Activated T-helper 2 cell treated with anti-CD3 and anti-CD28 coated beads, Interferon-gamma antibody, Interleukin-2, Interleukin-4, amounts not matched to agents 10 μg/mL and 5 μg/mL and 100 μg/mL, durations not matched to agents 14 hours and 24 hours and 36 hours (primary cell): ENCODE results near the gene CDC42EP5. TPM values are rescaled to one million over a fixed set of nuclear protein-coding genes. Genes with fewer than 3 reads are reported as not detected.
"Not testable (repeated sequence)": the region's sequence is repeated elsewhere in the genome, so short reads cannot be mapped to it uniquely, and the experiment has no call there.

Source experiments
- DNase-seq: peaks from one replicate; pipeline ENCODE4 v3.0.0; 2021; ENCODE audit warnings: low spot score
- H3K27ac Mint-ChIP-seq: one replicate; pipeline ENCODE4 v1.8.0; 2021; ENCODE audit warnings: mixed read lengths
- H3K27me3 Mint-ChIP-seq: one replicate; pipeline ENCODE4 v1.8.0; 2021; ENCODE audit warnings: low read depth, mixed read lengths
- H3K36me3 Mint-ChIP-seq: one replicate; pipeline ENCODE4 v1.8.0; 2021; ENCODE audit warnings: low read depth, mixed read lengths
- H3K4me1 Mint-ChIP-seq: one replicate; pipeline ENCODE4 v1.8.0; 2021; ENCODE audit warnings: low read depth, mixed read lengths
- H3K4me3 Mint-ChIP-seq: one replicate; pipeline ENCODE4 v1.8.0; 2021; ENCODE audit warnings: low read depth, mild to moderate bottlenecking, moderate library complexity, mixed read lengths
- H3K9me3 Mint-ChIP-seq: one replicate; pipeline ENCODE4 v1.8.0; 2021; ENCODE audit warnings: mixed read lengths
- intact Hi-C: fragments of 100-400 bp; cut with micrococcal nuclease; formaldehyde crosslinking; loops from one replicate; pipeline ENCODE4 v1.15.1; 2023
- total RNA-seq: library from RNA; stranded (reverse); gene quantifications from 2 replicates; pipeline ENCODE4 v1.2.3, GENCODE V29; 2022

The CDC42EP5 gene
- total RNA-seq, 1 donor from 2014 or later: 1.0 TPM

- H3K27me3 Mint-ChIP-seq, H3K27ac Mint-ChIP-seq, H3K9me3 Mint-ChIP-seq, intact Hi-C loops, DNase-seq: not testable (repeated sequence)
- Mint-ChIP-seq H3K4me3 (peak overlapping the region; percentile 58), H3K36me3 (peaks cover 15% of the 10 kb centered on the region), H3K4me1 (peaks cover 33% of the 10 kb centered on the region)
Observed at GRCh38 chr19:54505542-54505941, 32.4 kb upstream of the CDC42EP5 start.

- peaks cover 15% of the 10 kb centered on the region for H3K36me3 Mint-ChIP-seq
- H3K27ac Mint-ChIP-seq: peak within 1 kb of the TSS; percentile 78
- intact Hi-C loops: loop anchor here (1.0 kb wide), 1 partner anchor 15 kb away; no protein-coding TSS in a partner anchor
- H3K4me1 Mint-ChIP-seq: peaks cover 40% of the 10 kb centered on the region
- H3K4me3 Mint-ChIP-seq: peak within 1 kb of the TSS; percentile 82
- peaks cover 5% of the 10 kb centered on the region for H3K9me3 Mint-ChIP-seq
- H3K27me3 Mint-ChIP-seq: peaks cover 11% of the 10 kb centered on the region
- no peak for DNase-seq
Observed at GRCh38 chr19:54502518-54503048, 29.5 kb upstream of the CDC42EP5 start, which contains the start of gene LAIR2. TSS of gene LAIR2 (plus strand) at chr19:54502831. CDS start at chr19:54502919, 88 bp downstream.

GRCh38 chr19:54498451-54498772, 25.3 kb upstream of the CDC42EP5 start:
- H3K4me3 Mint-ChIP-seq, intact Hi-C loops, H3K9me3 Mint-ChIP-seq, H3K27ac Mint-ChIP-seq, H3K36me3 Mint-ChIP-seq, DNase-seq: not testable (repeated sequence)
- H3K4me1 Mint-ChIP-seq: peaks cover 28% of the 10 kb centered on the region
- H3K27me3 Mint-ChIP-seq: peaks cover 32% of the 10 kb centered on the region

GRCh38 chr19:54497747-54498450, 24.8 kb upstream of the CDC42EP5 start:
- intact Hi-C loops, DNase-seq, H3K36me3 Mint-ChIP-seq, H3K4me3 Mint-ChIP-seq, H3K9me3 Mint-ChIP-seq, H3K27ac Mint-ChIP-seq: not testable (repeated sequence)
- peaks cover 35% of the 10 kb centered on the region for H3K27me3 Mint-ChIP-seq
- peaks cover 25% of the 10 kb centered on the region for H3K4me1 Mint-ChIP-seq

- intact Hi-C loops: not testable (repeated sequence)
Observed at GRCh38 chr19:54495284-54495683, 22.2 kb upstream of the CDC42EP5 start.

GRCh38 chr19:54493967-54494585, 21.0 kb upstream of the CDC42EP5 start:
- H3K9me3 Mint-ChIP-seq: no peaks in the 10 kb centered on the region
- no peak for DNase-seq
- peaks cover 12% of the 10 kb centered on the region for H3K4me1 Mint-ChIP-seq
- no peak overlapping the region for H3K27ac Mint-ChIP-seq
- no peaks in the 10 kb centered on the region for H3K36me3 Mint-ChIP-seq
- H3K4me3 Mint-ChIP-seq: no peak overlapping the region
- intact Hi-C loops: no loop called here
- H3K27me3 Mint-ChIP-seq: peaks cover 43% of the 10 kb centered on the region

More at GRCh38 chr19:54495284-54495683, 22.2 kb upstream of the CDC42EP5 start:
- H3K4me3 Mint-ChIP-seq, DNase-seq, H3K9me3 Mint-ChIP-seq, H3K27ac Mint-ChIP-seq, H3K36me3 Mint-ChIP-seq: not testable (repeated sequence)
- H3K27me3 Mint-ChIP-seq: peaks cover 39% of the 10 kb centered on the region
- H3K4me1 Mint-ChIP-seq: peaks cover 17% of the 10 kb centered on the region

- DNase-seq, H3K36me3 Mint-ChIP-seq, H3K27ac Mint-ChIP-seq, H3K9me3 Mint-ChIP-seq, H3K4me1 Mint-ChIP-seq, H3K4me3 Mint-ChIP-seq, intact Hi-C loops: not testable (repeated sequence)
- H3K27me3 Mint-ChIP-seq: peaks cover 43% of the 10 kb centered on the region
Observed at GRCh38 chr19:54493056-54493455, 20.0 kb upstream of the CDC42EP5 start.

GRCh38 chr19:54492568-54492967, 19.5 kb upstream of the CDC42EP5 start:
- H3K36me3 Mint-ChIP-seq: no peaks in the 10 kb centered on the region
- no peaks in the 10 kb centered on the region for H3K9me3 Mint-ChIP-seq
- H3K27ac Mint-ChIP-seq: no peak overlapping the region
- no peak overlapping the region for H3K4me3 Mint-ChIP-seq
- peaks cover 5% of the 10 kb centered on the region for H3K4me1 Mint-ChIP-seq
- no peak for DNase-seq
- intact Hi-C loops: no loop called here
- H3K27me3 Mint-ChIP-seq: peaks cover 38% of the 10 kb centered on the region

- Mint-ChIP-seq H3K4me3 (no peak overlapping the region), H3K36me3 (no peaks in the 10 kb centered on the region), H3K27me3 (peaks cover 29% of the 10 kb centered on the region), H3K4me1 (peaks cover 6% of the 10 kb centered on the region), H3K9me3 (no peaks in the 10 kb centered on the region), H3K27ac (no peak overlapping the region)
- intact Hi-C loops: loop anchor here (10.0 kb wide), 1 partner anchor 65 kb away; no protein-coding TSS in a partner anchor
- no peak for DNase-seq
Observed at GRCh38 chr19:54489766-54490165, 16.7 kb upstream of the CDC42EP5 start.

GRCh38 chr19:54489341-54489740, 16.2 kb upstream of the CDC42EP5 start:
- intact Hi-C loops: loop anchor here (10.0 kb wide), 1 partner anchor 65 kb away; no protein-coding TSS in a partner anchor
- H3K27me3 Mint-ChIP-seq: peaks cover 29% of the 10 kb centered on the region
- no peak overlapping the region for H3K4me3 Mint-ChIP-seq
- no peak overlapping the region for H3K27ac Mint-ChIP-seq
- DNase-seq: no peak
- H3K36me3 Mint-ChIP-seq: no peaks in the 10 kb centered on the region
- H3K9me3 Mint-ChIP-seq: no peaks in the 10 kb centered on the region
- peaks cover 8% of the 10 kb centered on the region for H3K4me1 Mint-ChIP-seq

GRCh38 chr19:54485851-54486250, 12.8 kb upstream of the CDC42EP5 start:
- Mint-ChIP-seq H3K4me1 (peaks cover 21% of the 10 kb centered on the region), H3K9me3 (no peaks in the 10 kb centered on the region), H3K27ac (no peak overlapping the region), H3K36me3 (no peaks in the 10 kb centered on the region), H3K27me3 (peaks cover 28% of the 10 kb centered on the region), H3K4me3 (no peak overlapping the region)
- intact Hi-C loops: loop anchor here (10.0 kb wide), 1 partner anchor 69 kb away; no protein-coding TSS in a partner anchor
- no peak for DNase-seq

- DNase-seq: no peak
- peaks cover 25% of the 10 kb centered on the region for H3K27me3 Mint-ChIP-seq
- peaks cover 25% of the 10 kb centered on the region for H3K4me1 Mint-ChIP-seq
- H3K27ac Mint-ChIP-seq: no peak overlapping the region
- H3K9me3 Mint-ChIP-seq: no peaks in the 10 kb centered on the region
- H3K36me3 Mint-ChIP-seq: no peaks in the 10 kb centered on the region
- H3K4me3 Mint-ChIP-seq: no peak overlapping the region
- intact Hi-C loops: loop anchor here (5.0 to 10.0 kb wide), 2 partner anchors 38 to 70 kb away; no protein-coding TSS in a partner anchor
Observed at GRCh38 chr19:54484451-54484850, 11.4 kb upstream of the CDC42EP5 start.

GRCh38 chr19:54482889-54483288, 9.8 kb upstream of the CDC42EP5 start:
- Mint-ChIP-seq H3K4me3 (no peak overlapping the region), H3K9me3 (no peaks in the 10 kb centered on the region), H3K4me1 (peaks cover 26% of the 10 kb centered on the region), H3K27ac (no peak overlapping the region), H3K27me3 (peaks cover 23% of the 10 kb centered on the region), H3K36me3 (no peaks in the 10 kb centered on the region)
- no peak for DNase-seq
- intact Hi-C loops: loop anchor here (5.0 to 10.0 kb wide), 2 partner anchors 39 to 72 kb away; no protein-coding TSS in a partner anchor
